ENCODE data around the gene ARF5. TPM values are rescaled to one million over a fixed set of nuclear protein-coding genes. Genes with fewer than 3 reads are reported as not detected.
"Not testable (repeated sequence)": the region's sequence is repeated elsewhere in the genome, so short reads cannot be mapped to it uniquely, and the experiment has no call there.

The ARF5 gene
- total RNA-seq: 10 to 100 TPM; 90.2 to 93.3 TPM
- long read RNA-seq, donor 1, transcript ARF5-201 (6 exons, 1,103 nt): major isoform, 27 of 27 reads
- long read RNA-seq, donor 1, partial matches to known transcripts: 0 of 27 reads
- long read RNA-seq, donor 1, other reads (novel, unspliced or antisense): 0 of 27 reads
- long read RNA-seq, donor 2, transcript ARF5-204 (5 exons, 1,509 nt): minor isoform, 5 of 236 reads
- long read RNA-seq, donor 2, transcript ARF5-201 (6 exons, 1,103 nt): major isoform, 224 of 236 reads
- long read RNA-seq, donor 2, partial matches to known transcripts: 6 of 236 reads
- long read RNA-seq, donor 2, other reads (novel, unspliced or antisense): 1 of 236 reads

- DNase-seq (ENCODE audit: low spot score): peak; percentile 96
- intact Hi-C loops (cut with DNase I): loop anchor here in 1 of 2 donors (5.0 kb wide), 1 partner anchor 64 kb away; the partner anchor contains the start of gene SND1
Observed at GRCh38 chr7:127588019-127588696, at the start of gene ARF5. TSS of gene ARF5 (plus strand) at chr7:127588411. CDS start at chr7:127588499, 88 bp downstream.

GRCh38 chr7:127539116-127539515, 49.1 kb upstream of the ARF5 start:
- DNase-seq (ENCODE audit: low spot score): no peak
- intact Hi-C loops (cut with DNase I): no loop called here

GRCh38 chr7:127540461-127540860, 47.8 kb upstream of the ARF5 start:
- intact Hi-C loops (cut with DNase I); DNase-seq (ENCODE audit: low spot score): not testable (repeated sequence)

GRCh38 chr7:127541548-127541947, 46.7 kb upstream of the ARF5 start:
- intact Hi-C loops (cut with DNase I): no loop called here
- no peak for DNase-seq (ENCODE audit: low spot score)

GRCh38 chr7:127546313-127546712, 41.9 kb upstream of the ARF5 start:
- no peak for DNase-seq (ENCODE audit: low spot score)
- intact Hi-C loops (cut with DNase I): no loop called here

- DNase-seq (ENCODE audit: low spot score): no peak
- intact Hi-C loops (cut with DNase I): loop anchor here in 1 of 2 donors (5.0 kb wide), 1 partner anchor 572 kb away; no protein-coding TSS in a partner anchor
Observed at GRCh38 chr7:127550247-127550646, 38.0 kb upstream of the ARF5 start.

GRCh38 chr7:127551941-127552340, 36.3 kb upstream of the ARF5 start:
- intact Hi-C loops (cut with DNase I): loop anchor here in 1 of 2 donors (5.0 kb wide), 1 partner anchor 570 kb away; no protein-coding TSS in a partner anchor
- no peak for DNase-seq (ENCODE audit: low spot score)

GRCh38 chr7:127556404-127556803, 31.8 kb upstream of the ARF5 start:
- intact Hi-C loops (cut with DNase I): no loop called here
- DNase-seq (ENCODE audit: low spot score): no peak

GRCh38 chr7:127557803-127558202, 30.4 kb upstream of the ARF5 start:
- intact Hi-C loops (cut with DNase I): no loop called here
- DNase-seq (ENCODE audit: low spot score): no peak

GRCh38 chr7:127566242-127566641, 22.0 kb upstream of the ARF5 start:
- no peak for DNase-seq (ENCODE audit: low spot score)
- intact Hi-C loops (cut with DNase I): no loop called here

GRCh38 chr7:127568034-127568433, 20.2 kb upstream of the ARF5 start:
- intact Hi-C loops (cut with DNase I): not testable (repeated sequence)

GRCh38 chr7:127571741-127572505, 16.3 kb upstream of the ARF5 start:
- intact Hi-C loops (cut with DNase I): no loop called here
- DNase-seq (ENCODE audit: low spot score): no peak

More at GRCh38 chr7:127568034-127568433, 20.2 kb upstream of the ARF5 start:
- not testable (repeated sequence) for DNase-seq (ENCODE audit: low spot score)

GRCh38 chr7:127578036-127578684, 10.1 kb upstream of the ARF5 start:
- DNase-seq (ENCODE audit: low spot score): no peak
- intact Hi-C loops (cut with DNase I): loop anchor here in 1 of 2 donors (5.0 kb wide), 1 partner anchor 619 kb away; no protein-coding TSS in a partner anchor

- DNase-seq (ENCODE audit: low spot score): no peak
- intact Hi-C loops (cut with DNase I): loop anchor here in 1 of 2 donors (5.0 kb wide), 1 partner anchor 619 kb away; no protein-coding TSS in a partner anchor
Observed at GRCh38 chr7:127578711-127579275, 9.4 kb upstream of the ARF5 start.

- intact Hi-C loops (cut with DNase I): no loop called here
- no peak for DNase-seq (ENCODE audit: low spot score)
Observed at GRCh38 chr7:127580612-127581011, 7.6 kb upstream of the ARF5 start.

- DNase-seq (ENCODE audit: low spot score): no peak
- intact Hi-C loops (cut with DNase I): no loop called here
Observed at GRCh38 chr7:127581716-127582115, 6.5 kb upstream of the ARF5 start.

GRCh38 chr7:127582361-127582760, 5.8 kb upstream of the ARF5 start:
- intact Hi-C loops (cut with DNase I): no loop called here
- DNase-seq (ENCODE audit: low spot score): peak; percentile 84

- DNase-seq (ENCODE audit: low spot score): no peak
- intact Hi-C loops (cut with DNase I): loop anchor here in 1 of 2 donors (5.0 kb wide), 1 partner anchor 68 kb away; the partner anchor contains the start of gene SND1
Observed at GRCh38 chr7:127584648-127585043, 3.6 kb upstream of the ARF5 start.
